Duodenal mucosa (tissue), 2 donors: Measurements from ENCODE around the gene HIPK1.

Experiments used
- H3K27ac ChIP-seq: one replicate; pipeline ENCODE4 v1.7.0; 2013; ENCODE audit warnings: low read depth, low read length
- H3K27me3 ChIP-seq, 2 donors: one replicate each; pipeline ENCODE4 v1.7.0; 2013; ENCODE audit warnings: low read length in 2 of 2, control low read depth in 1 of 2; ENCODE audit not compliant: insufficient read depth in 2 of 2, control insufficient read depth in 1 of 2
- H3K36me3 ChIP-seq, 2 donors: one replicate each; pipeline ENCODE4 v1.7.0; 2013; ENCODE audit warnings: low read length in 2 of 2, control low read depth in 1 of 2; ENCODE audit not compliant: insufficient read depth in 2 of 2, control insufficient read depth in 1 of 2
- H3K4me1 ChIP-seq, 2 donors: one replicate each; pipeline ENCODE4 v1.7.0; 2013; ENCODE audit warnings: low read length in 2 of 2, control low read depth in 1 of 2; ENCODE audit not compliant: insufficient read depth in 2 of 2, control insufficient read depth in 1 of 2
- H3K4me3 ChIP-seq, 2 donors: one replicate each; pipeline ENCODE4 v1.7.0; 2013; ENCODE audit warnings: low read length in 2 of 2, low read depth in 1 of 2
- H3K9ac ChIP-seq, 2 donors: one replicate each; pipeline ENCODE4 v1.7.0; 2013; ENCODE audit warnings: low read length in 2 of 2, low read depth in 1 of 2
- H3K9me3 ChIP-seq, 2 donors: one replicate each; pipeline ENCODE4 v1.7.0; 2013; ENCODE audit warnings: low read length in 2 of 2, control low read depth in 1 of 2; ENCODE audit not compliant: control insufficient read depth in 1 of 2

HIPK1 gene

GRCh38 chr1:113913312-113913668, 15.8 kb upstream of the HIPK1 start:
- Histone ChIP-seq H3K36me3 (peaks cover 9 to 31% of the 10 kb centered on the region in 2 donors), H3K27me3 (no peaks in the 10 kb centered on the region), H3K9ac (peak overlapping the region in 1 of 2 donors; percentile 16), H3K9me3 (no peaks in the 10 kb centered on the region), H3K27ac (peak overlapping the region; percentile 58), H3K4me1 (peaks cover 0 to 12% of the 10 kb centered on the region in 2 donors), H3K4me3 (no peak overlapping the region)

- Histone ChIP-seq H3K9me3 (no peaks in the 10 kb centered on the region), H3K36me3 (peaks cover 9 to 26% of the 10 kb centered on the region in 2 donors), H3K4me3 (no peak overlapping the region), H3K4me1 (peaks cover 0 to 12% of the 10 kb centered on the region in 2 donors), H3K27ac (no peak overlapping the region), H3K9ac (no peak overlapping the region), H3K27me3 (no peaks in the 10 kb centered on the region)
Observed at GRCh38 chr1:113913887-113914664, 15.0 kb upstream of the HIPK1 start.

GRCh38 chr1:113916974-113917373, 12.2 kb upstream of the HIPK1 start:
- no peaks in the 10 kb centered on the region for H3K27me3 ChIP-seq
- H3K9ac ChIP-seq, result no peak overlapping the region
- no peaks in the 10 kb centered on the region for H3K9me3 ChIP-seq
- no peak overlapping the region for H3K4me3 ChIP-seq
- no peak overlapping the region for H3K27ac ChIP-seq
- peaks cover 0 to 12% of the 10 kb centered on the region in 2 donors for H3K4me1 ChIP-seq
- peaks cover 0 to 5% of the 10 kb centered on the region in 2 donors for H3K36me3 ChIP-seq

- no peak overlapping the region for H3K4me3 ChIP-seq
- H3K4me1 ChIP-seq, result peaks cover 0 to 10% of the 10 kb centered on the region in 2 donors
- H3K9ac ChIP-seq, result no peak overlapping the region
- no peaks in the 10 kb centered on the region for H3K27me3 ChIP-seq
- H3K36me3 ChIP-seq, result peaks cover 0 to 4% of the 10 kb centered on the region in 2 donors
- H3K27ac ChIP-seq, result no peak overlapping the region
- H3K9me3 ChIP-seq, result no peaks in the 10 kb centered on the region
Observed at GRCh38 chr1:113917400-113918082, 11.6 kb upstream of the HIPK1 start.

- H3K36me3 ChIP-seq, result no peaks in the 10 kb centered on the region
- H3K9ac ChIP-seq, result no peak overlapping the region
- no peak overlapping the region for H3K27ac ChIP-seq
- H3K9me3 ChIP-seq, result no peaks in the 10 kb centered on the region
- no peak overlapping the region for H3K4me3 ChIP-seq
- H3K27me3 ChIP-seq, result no peaks in the 10 kb centered on the region
- peaks cover 0 to 3% of the 10 kb centered on the region in 2 donors for H3K4me1 ChIP-seq
Observed at GRCh38 chr1:113918243-113918642, 10.9 kb upstream of the HIPK1 start.

- no peaks in the 10 kb centered on the region for H3K9me3 ChIP-seq
- no peak overlapping the region for H3K27ac ChIP-seq
- H3K4me1 ChIP-seq, result peaks cover 3 to 5% of the 10 kb centered on the region in 2 donors
- no peak overlapping the region for H3K4me3 ChIP-seq
- H3K36me3 ChIP-seq, result no peaks in the 10 kb centered on the region
- H3K9ac ChIP-seq, result no peak overlapping the region
- no peaks in the 10 kb centered on the region for H3K27me3 ChIP-seq
Observed at GRCh38 chr1:113922957-113923356, 6.2 kb upstream of the HIPK1 start.

GRCh38 chr1:113924473-113924872, 4.7 kb upstream of the HIPK1 start:
- Histone ChIP-seq H3K4me1 (peaks cover 7 to 12% of the 10 kb centered on the region in 2 donors), H3K9me3 (no peaks in the 10 kb centered on the region), H3K4me3 (no peak overlapping the region)

GRCh38 chr1:113928187-113928930, 765 bp upstream of the HIPK1 start:
- Histone ChIP-seq H3K27ac (peak overlapping the region; percentile 97), H3K4me1 (peaks cover 24 to 30% of the 10 kb centered on the region in 2 donors), H3K9ac (peak overlapping the region; percentile 96 to 100), H3K36me3 (no peaks in the 10 kb centered on the region), H3K27me3 (no peaks in the 10 kb centered on the region), H3K4me3 (peak overlapping the region; percentile 96 to 99), H3K9me3 (no peaks in the 10 kb centered on the region)

More at GRCh38 chr1:113924473-113924872, 4.7 kb upstream of the HIPK1 start:
- Histone ChIP-seq H3K27ac (no peak overlapping the region), H3K36me3 (no peaks in the 10 kb centered on the region), H3K9ac (no peak overlapping the region), H3K27me3 (no peaks in the 10 kb centered on the region)

GRCh38 chr1:113929750-113930498, 800 bp downstream of the HIPK1 start:
- Histone ChIP-seq H3K36me3 (no peaks in the 10 kb centered on the region), H3K27ac (peak overlapping the region; percentile 97), H3K27me3 (no peaks in the 10 kb centered on the region), H3K4me3 (peak overlapping the region; percentile 91 to 95), H3K4me1 (peaks cover 28 to 38% of the 10 kb centered on the region in 2 donors), H3K9ac (peak overlapping the region; percentile 94 to 96), H3K9me3 (no peaks in the 10 kb centered on the region)
